ENCODE results near the gene PTAR1. TPM values are rescaled to one million over a fixed set of nuclear protein-coding genes. Genes with fewer than 3 reads are reported as not detected.

PTAR1 gene
- total RNA-seq, 1 donor from 2014 or later = 76.8 TPM

GRCh38 chr9:69757996-69758675 is 1.7 kb downstream of the PTAR1 start:
- no peaks in the 10 kb centered on the region for H3K27me3 Mint-ChIP-seq (ENCODE audit: low read depth, unreplicated experiment)
- H3K36me3 Mint-ChIP-seq (ENCODE audit: low read depth, unreplicated experiment) = no peaks in the 10 kb centered on the region
- peak overlapping the region; percentile 89 for H3K4me2 ChIP-seq (ENCODE audit: low read length)
- H3K4me3 ChIP-seq (ENCODE audit: insufficient read depth, low read depth, low read length) = peak overlapping the region; percentile 40
- no peak for TF ChIP-seq EZH2 (IDR thresholded peaks at IDR 0.05; ENCODE audit: insufficient read depth, low read length)
- TF ChIP-seq CTCF (IDR thresholded peaks at IDR 0.05; ENCODE audit: insufficient read depth, low read depth, low read length) = no peak
- H3K4me3 Mint-ChIP-seq (ENCODE audit: unreplicated experiment) = peak overlapping the region; percentile 90
- FAIRE-seq (peak; percentile 80), DNase-seq (ENCODE audit: low read depth) (peak; percentile 71)
- H2AFZ ChIP-seq (ENCODE audit: low read depth, low read length) = no peak overlapping the region
- peak overlapping the region; percentile 96 for H3K9ac ChIP-seq (ENCODE audit: low read length)
- H3K27me3 ChIP-seq (ENCODE audit: insufficient read depth, low read length) = no peaks in the 10 kb centered on the region
- H3K79me2 ChIP-seq (ENCODE audit: insufficient read depth, low read length) = peaks cover 65% of the 10 kb centered on the region
- H3K9me3 Mint-ChIP-seq (ENCODE audit: unreplicated experiment) = no peaks in the 10 kb centered on the region
- H3K4me1 ChIP-seq (ENCODE audit: insufficient read depth, low read length) = peaks cover 15% of the 10 kb centered on the region
- peak overlapping the region; percentile 28 for H3K27ac Mint-ChIP-seq (ENCODE audit: unreplicated experiment)
- H3K9me3 ChIP-seq (ENCODE audit: insufficient read depth, low read depth, low read length) = no peaks in the 10 kb centered on the region
- no peaks in the 10 kb centered on the region for H3K36me3 ChIP-seq (ENCODE audit: insufficient read depth, low read length)
- peaks cover 26% of the 10 kb centered on the region for H4K20me1 ChIP-seq (ENCODE audit: insufficient read depth, low read length)
- H3K4me1 Mint-ChIP-seq (ENCODE audit: low read depth, unreplicated experiment) = peaks cover 21% of the 10 kb centered on the region
- peak overlapping the region; percentile 19 for H3K27ac ChIP-seq (ENCODE audit: low read depth, low read length)

GRCh38 chr9:69755205-69755604 is 4.6 kb downstream of the PTAR1 start:
- Histone ChIP-seq H3K36me3 (ENCODE audit: insufficient read depth, low read length) (peaks cover under 1% of the 10 kb centered on the region), H3K9ac (ENCODE audit: low read length) (no peak overlapping the region), H3K79me2 (ENCODE audit: insufficient read depth, low read length) (peaks cover 93% of the 10 kb centered on the region), H4K20me1 (ENCODE audit: insufficient read depth, low read length) (peaks cover 26% of the 10 kb centered on the region), H3K27me3 (ENCODE audit: insufficient read depth, low read length) (no peaks in the 10 kb centered on the region), H3K9me3 (ENCODE audit: insufficient read depth, low read depth, low read length) (no peaks in the 10 kb centered on the region), H3K4me2 (ENCODE audit: low read length) (no peak overlapping the region), H3K4me1 (ENCODE audit: insufficient read depth, low read length) (peaks cover 8% of the 10 kb centered on the region), H3K4me3 (ENCODE audit: insufficient read depth, low read depth, low read length) (no peak overlapping the region), H3K27ac (ENCODE audit: low read depth, low read length) (no peak overlapping the region), H2AFZ (ENCODE audit: low read depth, low read length) (no peak overlapping the region)
- no peak overlapping the region for H3K4me3 Mint-ChIP-seq (ENCODE audit: unreplicated experiment)
- H3K27me3 Mint-ChIP-seq (ENCODE audit: low read depth, unreplicated experiment) = no peaks in the 10 kb centered on the region
- no peaks in the 10 kb centered on the region for H3K36me3 Mint-ChIP-seq (ENCODE audit: low read depth, unreplicated experiment)
- peaks cover 25% of the 10 kb centered on the region for H3K4me1 Mint-ChIP-seq (ENCODE audit: low read depth, unreplicated experiment)
- FAIRE-seq (peak; percentile 64), DNase-seq (ENCODE audit: low read depth) (no peak)
- no peak overlapping the region for H3K27ac Mint-ChIP-seq (ENCODE audit: unreplicated experiment)
- no peaks in the 10 kb centered on the region for H3K9me3 Mint-ChIP-seq (ENCODE audit: unreplicated experiment)
- TF ChIP-seq CTCF (IDR thresholded peaks at IDR 0.05; ENCODE audit: insufficient read depth, low read depth, low read length) = no peak
- no peak for TF ChIP-seq EZH2 (IDR thresholded peaks at IDR 0.05; ENCODE audit: insufficient read depth, low read length)

GRCh38 chr9:69753830-69754229 is 6.0 kb downstream of the PTAR1 start:
- Mint-ChIP-seq H3K9me3 (ENCODE audit: unreplicated experiment) (no peaks in the 10 kb centered on the region), H3K4me3 (ENCODE audit: unreplicated experiment) (no peak overlapping the region), H3K36me3 (ENCODE audit: low read depth, unreplicated experiment) (no peaks in the 10 kb centered on the region), H3K27ac (ENCODE audit: unreplicated experiment) (no peak overlapping the region), H3K27me3 (ENCODE audit: low read depth, unreplicated experiment) (no peaks in the 10 kb centered on the region), H3K4me1 (ENCODE audit: low read depth, unreplicated experiment) (peaks cover 33% of the 10 kb centered on the region)
- FAIRE-seq = no peak
- H3K9ac ChIP-seq (ENCODE audit: low read length) = no peak overlapping the region
- no peak for TF ChIP-seq EZH2 (IDR thresholded peaks at IDR 0.05; ENCODE audit: insufficient read depth, low read length)
- H3K4me3 ChIP-seq (ENCODE audit: insufficient read depth, low read depth, low read length) = no peak overlapping the region
- no peak overlapping the region for H2AFZ ChIP-seq (ENCODE audit: low read depth, low read length)
- no peaks in the 10 kb centered on the region for H3K9me3 ChIP-seq (ENCODE audit: insufficient read depth, low read depth, low read length)
- peaks cover 91% of the 10 kb centered on the region for H3K79me2 ChIP-seq (ENCODE audit: insufficient read depth, low read length)
- H3K4me2 ChIP-seq (ENCODE audit: low read length) = no peak overlapping the region
- no peaks in the 10 kb centered on the region for H3K27me3 ChIP-seq (ENCODE audit: insufficient read depth, low read length)
- H3K36me3 ChIP-seq (ENCODE audit: insufficient read depth, low read length) = peaks cover 3% of the 10 kb centered on the region
- no peak overlapping the region for H3K27ac ChIP-seq (ENCODE audit: low read depth, low read length)
- H4K20me1 ChIP-seq (ENCODE audit: insufficient read depth, low read length) = peaks cover 32% of the 10 kb centered on the region
- no peak for DNase-seq (ENCODE audit: low read depth)
- H3K4me1 ChIP-seq (ENCODE audit: insufficient read depth, low read length) = peaks cover 8% of the 10 kb centered on the region

Measured in astrocyte (in vitro differentiated cells and primary cell).